ENCODE measurements around the gene ZNF865.
"Not testable (repeated sequence)": the region's sequence is repeated elsewhere in the genome, so short reads cannot be mapped to it uniquely, and the experiment has no call there.

Gene ZNF865

GRCh38 chr19:55566823-55567222 is 38.6 kb upstream of the ZNF865 start:
- Histone ChIP-seq H4K20me1 (ENCODE audit: insufficient read depth, low read length) (no peaks in the 10 kb centered on the region), H3K9me3 (ENCODE audit: insufficient read depth, low read length, severe bottlenecking) (no peaks in the 10 kb centered on the region), H3K4me2 (ENCODE audit: insufficient read depth, low read length) (no peak overlapping the region), H3K4me3 (ENCODE audit: low read depth in 1 of 2, low read length in 2 of 2) (no peak overlapping the region), H3K9ac (ENCODE audit: low read depth, low read length) (no peak overlapping the region), H2AFZ (ENCODE audit: low read depth, low read length) (no peak overlapping the region), H3K36me3 (ENCODE audit: insufficient read depth, low read length) (no peaks in the 10 kb centered on the region), H3K4me1 (ENCODE audit: insufficient read depth, low read length) (no peaks in the 10 kb centered on the region), H3K27me3 (ENCODE audit: insufficient read depth, low read length, poor library complexity) (no peaks in the 10 kb centered on the region), H3K27ac (ENCODE audit: low read length) (no peak overlapping the region), H3K79me2 (ENCODE audit: insufficient read depth, low read length) (no peaks in the 10 kb centered on the region)
- TF ChIP-seq CTCF (IDR thresholded peaks at IDR 0.05; ENCODE audit: borderline replicate concordance, extremely low read depth, low read length, poor library complexity, severe bottlenecking): no peak
- DNase-seq (no peak), ATAC-seq (ENCODE audit: insufficient read depth, low read depth) (no peak)

- TF ChIP-seq EZH2 (IDR thresholded peaks at IDR 0.05; ENCODE audit: borderline replicate concordance, low read depth, low read length, severe bottlenecking) (no peak), CTCF (IDR thresholded peaks at IDR 0.05; ENCODE audit: borderline replicate concordance, extremely low read depth, low read length, poor library complexity, severe bottlenecking) (no peak)
Observed at GRCh38 chr19:55567708-55568328, 37.6 kb upstream of the ZNF865 start.

GRCh38 chr19:55569477-55569876 is 36.0 kb upstream of the ZNF865 start:
- not testable (repeated sequence) for H3K79me2 ChIP-seq (ENCODE audit: insufficient read depth, low read length); DNase-seq; H3K4me3 ChIP-seq (ENCODE audit: low read depth in 1 of 2, low read length in 2 of 2); H3K27me3 ChIP-seq (ENCODE audit: insufficient read depth, low read length, poor library complexity); H4K20me1 ChIP-seq (ENCODE audit: insufficient read depth, low read length); H3K9me3 ChIP-seq (ENCODE audit: insufficient read depth, low read length, severe bottlenecking); ATAC-seq (ENCODE audit: insufficient read depth, low read depth); H2AFZ ChIP-seq (ENCODE audit: low read depth, low read length); H3K4me2 ChIP-seq (ENCODE audit: insufficient read depth, low read length); H3K9ac ChIP-seq (ENCODE audit: low read depth, low read length); H3K4me1 ChIP-seq (ENCODE audit: insufficient read depth, low read length); H3K36me3 ChIP-seq (ENCODE audit: insufficient read depth, low read length); H3K27ac ChIP-seq (ENCODE audit: low read length)

More at GRCh38 chr19:55567708-55568328, 37.6 kb upstream of the ZNF865 start:
- Histone ChIP-seq H3K9me3 (ENCODE audit: insufficient read depth, low read length, severe bottlenecking) (no peaks in the 10 kb centered on the region), H2AFZ (ENCODE audit: low read depth, low read length) (no peak overlapping the region), H3K27ac (ENCODE audit: low read length) (no peak overlapping the region), H3K79me2 (ENCODE audit: insufficient read depth, low read length) (no peaks in the 10 kb centered on the region), H3K4me2 (ENCODE audit: insufficient read depth, low read length) (no peak overlapping the region), H3K36me3 (ENCODE audit: insufficient read depth, low read length) (no peaks in the 10 kb centered on the region), H3K4me1 (ENCODE audit: insufficient read depth, low read length) (no peaks in the 10 kb centered on the region), H3K4me3 (ENCODE audit: low read depth in 1 of 2, low read length in 2 of 2) (no peak overlapping the region), H3K9ac (ENCODE audit: low read depth, low read length) (no peak overlapping the region), H4K20me1 (ENCODE audit: insufficient read depth, low read length) (no peaks in the 10 kb centered on the region), H3K27me3 (ENCODE audit: insufficient read depth, low read length, poor library complexity) (no peaks in the 10 kb centered on the region)
- ATAC-seq (ENCODE audit: insufficient read depth, low read depth) (no peak), DNase-seq (no peak)

GRCh38 chr19:55573929-55574328 is 31.5 kb upstream of the ZNF865 start:
- not testable (repeated sequence) for H3K27me3 ChIP-seq (ENCODE audit: insufficient read depth, low read length, poor library complexity); H3K79me2 ChIP-seq (ENCODE audit: insufficient read depth, low read length); H4K20me1 ChIP-seq (ENCODE audit: insufficient read depth, low read length); ATAC-seq (ENCODE audit: insufficient read depth, low read depth); H3K4me3 ChIP-seq (ENCODE audit: low read depth in 1 of 2, low read length in 2 of 2); H3K27ac ChIP-seq (ENCODE audit: low read length); H2AFZ ChIP-seq (ENCODE audit: low read depth, low read length); H3K4me1 ChIP-seq (ENCODE audit: insufficient read depth, low read length); H3K9me3 ChIP-seq (ENCODE audit: insufficient read depth, low read length, severe bottlenecking); DNase-seq; H3K9ac ChIP-seq (ENCODE audit: low read depth, low read length); H3K4me2 ChIP-seq (ENCODE audit: insufficient read depth, low read length)
- H3K36me3 ChIP-seq (ENCODE audit: insufficient read depth, low read length): peaks cover 12% of the 10 kb centered on the region
